Esophagus muscularis mucosa (tissue), 4 donors: ENCODE measurements around the gene ZNF93. TPM values are rescaled to one million over a fixed set of nuclear protein-coding genes. Genes with fewer than 3 reads are reported as not detected.

Experiments used
- DNase-seq: peaks from one replicate; pipeline ENCODE4 v3.0.0-alpha.2; 2017; ENCODE audit errors: extremely low spot score
- H3K27ac ChIP-seq, 4 donors: fragments of 200-600 bp; sonication (generic); replicated peaks in 1 of 4; 1 replicate in 3 of 4; 2 replicates in 1 of 4; pipeline ENCODE4 v1.5.1; 2016 to 2019; ENCODE audit warnings: mild to moderate bottlenecking in 1 of 4
- H3K27me3 ChIP-seq, 4 donors: fragments of 200-600 bp; sonication (generic); one replicate each; pipeline versions ENCODE4 v1.5.1 to v1.6.0; 2016 to 2019
- H3K36me3 ChIP-seq, 4 donors: fragments of 200-600 bp; sonication (generic); one replicate each; pipeline ENCODE4 v1.5.1; 2016 to 2019
- H3K4me1 ChIP-seq, 4 donors: fragments of 200-600 bp; sonication (generic); one replicate each; pipeline ENCODE4 v1.5.1; 2016 to 2019
- H3K4me3 ChIP-seq, 4 donors: fragments of 200-600 bp; sonication (generic); 1 replicate in 2 of 4; 2 replicates in 2 of 4; pipeline ENCODE4 v1.5.1; 2016 to 2019; ENCODE audit warnings: mild to moderate bottlenecking in 4 of 4, moderate library complexity in 1 of 4
- H3K9me3 ChIP-seq, 4 donors: fragments of 200-600 bp; sonication (generic); 1 replicate in 3 of 4; 2 replicates in 1 of 4; pipeline ENCODE4 v1.5.1; 2016 to 2019
- CTCF ChIP-seq, 3 experiments: fragments of 200-600 bp in 2 of 3; fragments of 450-650 bp in 1 of 3; sonication (generic) in 2 of 3; IDR thresholded peaks; one replicate each; pipeline ENCODE4 v1.5.1; 2017 to 2019; ENCODE audit warnings: antibody characterized with exemption in 3 of 3, mild to moderate bottlenecking in 2 of 3, moderate library complexity in 1 of 3
- EP300 ChIP-seq: sonication (generic); formaldehyde crosslinking; IDR thresholded peaks from one replicate; pipeline ENCODE4 v1.6.1; 2017; ENCODE audit warnings: antibody characterized with exemption
- POLR2A ChIP-seq: fragments of 450-650 bp; IDR thresholded peaks from one replicate; pipeline ENCODE4 v1.6.1; 2017; ENCODE audit warnings: antibody characterized with exemption, moderate library complexity, mild to moderate bottlenecking, low read depth
- POLR2AphosphoS5 ChIP-seq, 2 donors: sonication (generic); formaldehyde crosslinking; IDR thresholded peaks; one replicate each; pipeline ENCODE4 v1.6.1; 2017; ENCODE audit warnings: antibody characterized with exemption in 2 of 2
- WGBS: methylation state at CpG from one replicate; pipeline ENCODE4 v1.1.5; 2018; 5-methylcytosine and 5-hydroxymethylcytosine counted together
- intact Hi-C: fragments of 100-400 bp; cut with DNase I; formaldehyde crosslinking; loops from one replicate; pipeline ENCODE4 v1.15.1; 2023
- total RNA-seq, 4 donors: library from RNA; depleted of rRNA; stranded (reverse); fragments of >200 nt; gene quantifications; one replicate each; pipeline versions ENCODE4 v1.1.0 to v1.2.1, GENCODE V29; 2016

ZNF93 gene
- total RNA-seq, 4 donors from 2014 or later = 1.2 to 4.1 (median 2.1) TPM

GRCh38 chr19:19938449-19938848, 37.7 kb downstream of the ZNF93 start:
- intact Hi-C loops = no loop called here
- Histone ChIP-seq H3K36me3 (peaks cover 0 to 7% (median 5%) of the 10 kb centered on the region in 4 donors), H3K4me1 (no peaks in the 10 kb centered on the region), H3K27me3 (no peaks in the 10 kb centered on the region), H3K27ac (no peak overlapping the region), H3K4me3 (no peak overlapping the region), H3K9me3 (peaks cover 0 to 31% (median 14%) of the 10 kb centered on the region in 4 donors)
- WGBS = 29% methylated on average over 2 of the region's 2 CpGs
- no peak for TF ChIP-seq POLR2AphosphoS5 (IDR thresholded peaks at IDR 0.05)
- TF ChIP-seq CTCF (IDR thresholded peaks at IDR 0.05) = no peak
- no peak for TF ChIP-seq EP300
- no peak for TF ChIP-seq POLR2A
- no peak for DNase-seq

DNA sequence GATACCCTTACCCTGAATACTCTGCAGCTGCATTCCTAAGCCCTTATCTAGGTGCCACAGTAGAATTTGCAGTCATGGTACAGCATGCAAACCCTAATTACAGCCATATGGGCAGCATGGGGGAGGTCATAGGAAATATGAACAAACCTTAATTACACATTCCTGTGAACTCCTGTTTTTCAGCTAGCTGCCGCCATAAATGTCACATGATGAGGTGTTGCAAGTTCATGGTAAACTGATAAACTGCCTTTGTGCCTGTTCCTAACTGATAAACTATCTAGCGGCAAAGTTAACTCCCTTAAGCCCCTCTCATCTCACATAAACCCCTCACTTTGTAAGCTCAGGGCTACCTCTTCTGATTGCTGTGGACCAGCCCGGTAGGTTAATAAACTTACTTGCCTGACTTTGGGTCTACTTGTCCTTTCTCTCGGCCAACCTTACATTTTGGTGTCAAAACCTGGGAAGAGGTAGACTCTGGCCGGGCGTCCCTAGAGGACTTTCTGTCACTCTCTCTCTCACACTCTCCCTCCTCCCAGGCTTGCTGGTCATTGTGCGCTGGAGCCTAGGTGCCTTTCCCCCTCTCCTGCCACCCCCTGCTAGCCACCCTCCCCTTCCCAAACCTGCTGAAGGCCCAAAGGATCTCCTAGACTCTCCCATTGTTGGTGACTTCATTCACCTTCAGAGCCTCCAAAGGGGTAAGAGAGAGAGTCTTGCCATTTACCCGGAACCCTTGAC, 43.3 kb downstream of the ZNF93 start:
- Histone ChIP-seq H3K36me3 (no peaks in the 10 kb centered on the region), H3K4me1 (no peaks in the 10 kb centered on the region), H3K27ac (no peak overlapping the region), H3K4me3 (no peak overlapping the region), H3K27me3 (peaks cover 0 to 21% (median 0%) of the 10 kb centered on the region in 4 donors), H3K9me3 (peaks cover 0 to 6% (median 0%) of the 10 kb centered on the region in 4 donors)
- 90% methylated on average over 8 of the region's 8 CpGs for WGBS
- intact Hi-C loops = no loop called here
- no peak for TF ChIP-seq POLR2AphosphoS5 (IDR thresholded peaks at IDR 0.05)
- no peak for TF ChIP-seq CTCF (IDR thresholded peaks at IDR 0.05)
- no peak for TF ChIP-seq EP300
- no peak for TF ChIP-seq POLR2A
- DNase-seq = peak; percentile 57

GRCh38 chr19:19944583-19944880, 43.8 kb downstream of the ZNF93 start:
- no peak for TF ChIP-seq EP300
- TF ChIP-seq CTCF (IDR thresholded peaks at IDR 0.05) = no peak
- TF ChIP-seq POLR2AphosphoS5 (IDR thresholded peaks at IDR 0.05) = no peak
- no peak for TF ChIP-seq POLR2A
- H3K27ac ChIP-seq = no peak overlapping the region
- H3K4me1 ChIP-seq = no peaks in the 10 kb centered on the region
- 91% methylated on average over 3 of the region's 3 CpGs for WGBS
- H3K4me3 ChIP-seq = no peak overlapping the region
- H3K36me3 ChIP-seq = no peaks in the 10 kb centered on the region
- H3K27me3 ChIP-seq = peaks cover 0 to 25% (median 0%) of the 10 kb centered on the region in 4 donors
- intact Hi-C loops = no loop called here
- H3K9me3 ChIP-seq = peaks cover 0 to 5% (median 0%) of the 10 kb centered on the region in 4 donors
- DNase-seq = no peak

DNA sequence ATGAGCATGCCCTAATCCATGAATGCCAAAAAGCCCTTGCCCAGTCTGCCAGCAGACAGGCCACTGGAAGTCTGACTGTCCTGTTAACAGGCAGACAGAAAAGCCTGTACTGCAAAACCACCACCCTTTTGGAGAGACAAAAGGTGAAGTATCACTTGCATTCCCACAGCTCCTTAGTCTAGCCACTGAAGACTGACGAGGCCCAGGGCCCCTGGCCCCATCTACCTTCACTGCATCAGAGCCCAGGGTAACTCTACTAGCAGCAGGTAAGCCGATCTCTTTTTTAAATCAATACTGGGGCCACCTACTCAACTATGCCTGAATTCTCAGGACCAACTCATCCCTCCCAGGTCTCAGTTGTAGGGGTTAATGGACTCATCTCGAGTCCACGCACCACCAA, 45.5 kb downstream of the ZNF93 start:
- DNase-seq = no peak
- TF ChIP-seq EP300 = no peak
- no peak for TF ChIP-seq CTCF (IDR thresholded peaks at IDR 0.05)
- TF ChIP-seq POLR2A = no peak
- TF ChIP-seq POLR2AphosphoS5 (IDR thresholded peaks at IDR 0.05) = no peak
- H3K27me3 ChIP-seq = peaks cover 0 to 31% (median 0%) of the 10 kb centered on the region in 4 donors
- intact Hi-C loops = no loop called here
- H3K9me3 ChIP-seq = no peaks in the 10 kb centered on the region
- H3K27ac ChIP-seq = no peak overlapping the region
- 86% methylated on average over 4 of the region's 4 CpGs for WGBS
- no peaks in the 10 kb centered on the region for H3K4me1 ChIP-seq
- H3K36me3 ChIP-seq = no peaks in the 10 kb centered on the region
- no peak overlapping the region for H3K4me3 ChIP-seq

- H3K9me3 ChIP-seq = no peaks in the 10 kb centered on the region
- H3K27me3 ChIP-seq = peaks cover 0 to 31% (median 0%) of the 10 kb centered on the region in 4 donors
- no peak overlapping the region for H3K4me3 ChIP-seq
- H3K27ac ChIP-seq = no peak overlapping the region
- WGBS = 86% methylated on average over 5 of the region's 5 CpGs
- TF ChIP-seq CTCF (IDR thresholded peaks at IDR 0.05) (no peak), EP300 (no peak), POLR2AphosphoS5 (IDR thresholded peaks at IDR 0.05) (no peak), POLR2A (no peak)
- no peak for DNase-seq
- intact Hi-C loops = no loop called here
- no peaks in the 10 kb centered on the region for H3K36me3 ChIP-seq
- H3K4me1 ChIP-seq = no peaks in the 10 kb centered on the region
Observed at GRCh38 chr19:19948800-19949199, 48.1 kb downstream of the ZNF93 start.
